ENCODE data around the gene FOXP1. TPM values are rescaled to one million over a fixed set of nuclear protein-coding genes. Genes with fewer than 3 reads are reported as not detected.
A peak's percentile ranks its signal among the peaks of the same experiment; 100 is the strongest.

Gene FOXP1
- total RNA-seq, 1 experiment from 2014 or later, result 75.3 TPM

GRCh38 chr3:71052716-71053115, 530.8 kb downstream of the FOXP1 start:
- H3K4me1 ChIP-seq (ENCODE audit: insufficient read depth, low read length), result peaks cover 26% of the 10 kb centered on the region
- H3K4me3 Mint-ChIP-seq, result no peak overlapping the region
- H2AFZ ChIP-seq (ENCODE audit: low read length), result no peak overlapping the region
- H4K20me1 ChIP-seq (ENCODE audit: control insufficient read depth, insufficient read depth, insufficient read length), result no peaks in the 10 kb centered on the region
- H3K9ac ChIP-seq (ENCODE audit: extremely low read depth, insufficient read length, low read length), result no peak overlapping the region
- no peak overlapping the region for H3K4ac ChIP-seq (ENCODE audit: low read depth, low read length)
- H2BK12ac ChIP-seq (ENCODE audit: insufficient read length, low read depth, low read length), result no peak overlapping the region
- no peaks in the 10 kb centered on the region for H3K23me2 ChIP-seq (ENCODE audit: insufficient read length, low read depth, low read length, poor library complexity, severe bottlenecking)
- H2BK15ac ChIP-seq (ENCODE audit: low read depth, low read length), result no peak overlapping the region
- no peak overlapping the region for H3K23ac ChIP-seq (ENCODE audit: insufficient read length, low read depth, low read length)
- no peak overlapping the region for H3K27ac ChIP-seq (ENCODE audit: insufficient read length, low read depth, low read length)
- no peak overlapping the region for H4K5ac ChIP-seq (ENCODE audit: insufficient read length, low read depth, low read length)
- H3K56ac ChIP-seq (ENCODE audit: insufficient read length, low read depth, low read length), result no peak overlapping the region
- H2BK20ac ChIP-seq (ENCODE audit: low read depth, low read length, poor library complexity, severe bottlenecking), result no peak overlapping the region
- H4K8ac ChIP-seq (replicated peaks; ENCODE audit: insufficient read length, low read depth, low read length), result no peak overlapping the region
- H3K9me3 ChIP-seq (ENCODE audit: control insufficient read depth, low read depth, low read length), result no peaks in the 10 kb centered on the region
- H3K27me3 ChIP-seq (ENCODE audit: insufficient read depth, low read length), result no peaks in the 10 kb centered on the region
- DNase-seq, result no peak
- H3K14ac ChIP-seq (ENCODE audit: insufficient read depth, low read length), result no peak overlapping the region
- peaks cover 91% of the 10 kb centered on the region in 2 experiments for H3K4me1 Mint-ChIP-seq
- TF ChIP-seq CTCF (conservative IDR thresholded peaks at IDR 0.05), result no peak
- no CpG with 5 or more reads among the region's 5 CpGs for WGBS (ENCODE audit: extremely low coverage, insufficient read length, low lambda C conversion rate)
- H2BK5ac ChIP-seq (ENCODE audit: insufficient read length, low read length), result no peak overlapping the region
- peaks cover 0 to 10% (median 9%) of the 10 kb centered on the region in 3 experiments; a peak in 4 of 7 replicates for H3K36me3 Mint-ChIP-seq (ENCODE audit: insufficient read depth in 1 of 3, low read depth in 3 of 3)
- no peaks in the 10 kb centered on the region; a peak in 1 of 5 replicates for H3K9me3 Mint-ChIP-seq
- no peak overlapping the region for H3T11ph ChIP-seq (ENCODE audit: low read length)
- no peak overlapping the region for H2BK120ac ChIP-seq (ENCODE audit: low read depth, low read length, poor library complexity, severe bottlenecking)
- no peak overlapping the region for H3K18ac ChIP-seq (ENCODE audit: insufficient read length, low read depth, low read length)
- no peak overlapping the region for H2AK5ac ChIP-seq (ENCODE audit: insufficient read length, low read length)
- peak overlapping the region in 1 of 3 experiments; percentile 23; a peak in 1 of 7 replicates for H3K27ac Mint-ChIP-seq
- no peaks in the 10 kb centered on the region for H3K79me2 ChIP-seq (ENCODE audit: insufficient read depth, low read length)
- H3K79me1 ChIP-seq (ENCODE audit: insufficient read depth, low read depth, low read length, poor library complexity, severe bottlenecking), result no peaks in the 10 kb centered on the region
- no peaks in the 10 kb centered on the region for H3K27me3 Mint-ChIP-seq (ENCODE audit: low read depth)
- no peak overlapping the region for H3K4me2 ChIP-seq (ENCODE audit: insufficient read depth, insufficient read length, low read length)
- no peak overlapping the region for H4K91ac ChIP-seq (ENCODE audit: insufficient read length, low read depth, low read length)

All from H9 (cell line).